A549 (cell line): Measurements from ENCODE around the gene AKAP5. TPM values are rescaled to one million over a fixed set of nuclear protein-coding genes. Genes with fewer than 3 reads are reported as not detected.

ENCODE experiments used
- ATAC-seq, 2 experiments: fragments of 200-7000 bp in 1 of 2; fragments of >200 bp in 1 of 2; cut with Nextera tagmentation in 1 of 2; cut with Tn5 transposase in 1 of 2; 3 replicates each; pipeline versions ENCODE4 v1.8.0 to v1.9.1; 2018 to 2020; ENCODE audit warnings: mild to moderate bottlenecking in 1 of 2, moderate library complexity in 1 of 2
- CTCF ChIA-PET: fragments of 300-600 bp; sonication (Branson Sonifier 250); formaldehyde crosslinking; extraction: SDS; loops from one replicate; lab custom pipeline; 2021; ENCODE audit warnings: antibody characterized with exemption, inconsistent platforms; lab: Yijun Ruan, JAX
- POLR2A ChIA-PET: fragments of 350-600 bp; formaldehyde crosslinking; extraction: SDS; loops from one replicate; lab custom pipeline; 2021; ENCODE audit warnings: antibody characterized with exemption, inconsistent platforms; lab: Yijun Ruan, JAX
- DNase-seq, 2 experiments: peaks; one replicate each; pipeline versions ENCODE4 v3.0.0 to v3.0.0-alpha.2; 2011 to 2016; ENCODE audit warnings: low read depth in 1 of 2, low spot score in 1 of 2
- FAIRE-seq: peaks from 2 replicates; lab custom pipeline; 2011; peaks lifted over from hg19 to GRCh38; lab: Jason Lieb, UNC
- H3K27ac ChIP-seq, 2 experiments: fragments of >200 bp; sonication (Bioruptor Twin); formaldehyde crosslinking; 3 replicates each; pipeline ENCODE4 v1.5.1; 2016 to 2017
- H3K4me1 ChIP-seq: fragments of >200 bp; sonication (Bioruptor Twin); formaldehyde crosslinking; 3 replicates; pipeline ENCODE4 v1.6.1; 2016
- H3K4me2 ChIP-seq: fragments of >200 bp; sonication (Bioruptor Twin); formaldehyde crosslinking; 3 replicates; pipeline ENCODE4 v1.6.1; 2016
- H3K4me3 ChIP-seq: fragments of >200 bp; sonication (Bioruptor Twin); formaldehyde crosslinking; 3 replicates; pipeline ENCODE4 v1.5.1; 2016
- H3K9me3 ChIP-seq: fragments of >200 bp; sonication (Bioruptor Twin); formaldehyde crosslinking; 3 replicates; pipeline ENCODE4 v1.6.1; 2016
- BHLHE40 ChIP-seq: IDR thresholded peaks from 2 replicates; pipeline ENCODE4 v1.6.1; 2012; ENCODE audit warnings: low read depth, low read length, inconsistent platforms
- CBX2 ChIP-seq: fragments of 200-600 bp; sonication (generic); IDR thresholded peaks from 2 replicates; pipeline ENCODE4 v1.6.1; 2016; ENCODE audit warnings: low read depth, mild to moderate bottlenecking, borderline replicate concordance
- CTCF ChIP-seq: fragments of >200 bp; sonication (Bioruptor Twin); formaldehyde crosslinking; IDR thresholded peaks from 3 replicates; pipeline ENCODE4 v1.5.1; 2016
- E2F6 ChIP-seq: IDR thresholded peaks from 2 replicates; pipeline ENCODE4 v1.6.1; 2012; ENCODE audit warnings: low read depth, borderline replicate concordance
- ELK1 ChIP-seq: fragments of 150-350 bp; IDR thresholded peaks from 2 replicates; pipeline ENCODE4 v1.6.1; 2014; ENCODE audit warnings: low read depth, mild to moderate bottlenecking, low read length
- FOSB ChIP-seq: fragments of 250-450 bp; sonication (Bioruptor Pico); IDR thresholded peaks from 2 replicates; pipeline ENCODE4 v1.5.0; 2020; ENCODE audit warnings: mild to moderate bottlenecking, moderate library complexity
- FOXS1 ChIP-seq: fragments of 250-450 bp; sonication (Bioruptor Pico); IDR thresholded peaks from 2 replicates; pipeline ENCODE4 v1.5.0; 2020; ENCODE audit warnings: mild to moderate bottlenecking, moderate library complexity
- GATA3 ChIP-seq: IDR thresholded peaks from 2 replicates; pipeline ENCODE4 v1.6.1; 2012; ENCODE audit warnings: borderline replicate concordance
- KDM5A ChIP-seq: fragments of 200-600 bp; sonication (generic); IDR thresholded peaks from 2 replicates; pipeline ENCODE4 v1.6.1; 2016; ENCODE audit warnings: antibody characterized with exemption, mild to moderate bottlenecking
- MAX ChIP-seq: IDR thresholded peaks from 2 replicates; pipeline ENCODE4 v1.6.1; 2012
- NPAS2 ChIP-seq: fragments of 250-450 bp; sonication (Bioruptor Pico); IDR thresholded peaks from 2 replicates; pipeline ENCODE4 v1.8.0; 2022; ENCODE audit warnings: mild to moderate bottlenecking, moderate library complexity, borderline replicate concordance
- RAD21 ChIP-seq, 2 experiments: fragments of >200 bp in 1 of 2; sonication (Bioruptor Twin) in 1 of 2; formaldehyde crosslinking in 1 of 2; IDR thresholded peaks in 1 of 2; conservative IDR thresholded peaks in 1 of 2; 2 replicates in 1 of 2; 3 replicates in 1 of 2; pipeline ENCODE4 v1.6.1; 2012 to 2018; ENCODE audit warnings: inconsistent platforms in 1 of 2
- RARB ChIP-seq: fragments of 250-450 bp; sonication (Bioruptor Pico); IDR thresholded peaks from 2 replicates; pipeline ENCODE4 v1.8.0; 2021; ENCODE audit warnings: mild to moderate bottlenecking, moderate library complexity
- REST ChIP-seq: fragments of 200-600 bp; sonication (generic); IDR thresholded peaks from 2 replicates; pipeline ENCODE4 v1.6.1; 2016; ENCODE audit warnings: antibody characterized with exemption, mild to moderate bottlenecking, moderate library complexity
- RFX5 ChIP-seq: fragments of 450-650 bp; IDR thresholded peaks from 2 replicates; pipeline ENCODE4 v1.7.1; 2014; ENCODE audit warnings: antibody characterized with exemption, mild to moderate bottlenecking, moderate library complexity
- ZC3H11A ChIP-seq: fragments of 450-650 bp; IDR thresholded peaks from 2 replicates; pipeline ENCODE4 v1.6.1; 2014; ENCODE audit warnings: antibody characterized with exemption, mild to moderate bottlenecking
- ZFP36 ChIP-seq: fragments of 450-650 bp; IDR thresholded peaks from 2 replicates; pipeline ENCODE4 v1.6.1; 2014; ENCODE audit warnings: borderline replicate concordance; ENCODE audit not compliant: partially characterized antibody
- ZSCAN20 ChIP-seq: fragments of 250-450 bp; sonication (Bioruptor Pico); IDR thresholded peaks from 2 replicates; pipeline ENCODE4 v1.8.0; 2022; ENCODE audit warnings: mild to moderate bottlenecking, moderate library complexity
- WGBS: methylation state at CpG from one replicate; pipeline ENCODE4 v1.1.6; 2017; ENCODE audit errors: missing lambda C conversion rate; 5-methylcytosine and 5-hydroxymethylcytosine counted together
- polyA plus RNA-seq, 4 experiments: library from polyadenylated mRNA; depleted of rRNA in 3 of 4; stranded (reverse); fragments of >200 nt; fragmentation: RNase III in 1 of 4; extraction: RNeasy Plus Mini Kit Qiagen cat#74134 plus additional on column Dnase treatment in 1 of 4; gene quantifications; 2 replicates in 3 of 4; 3 replicates in 1 of 4; pipeline ENCODE4 v1.2.3, GENCODE V29; 2011 to 2017

The AKAP5 gene
- polyA plus RNA-seq, 2 of the 4 experiments (the other 2 are of a cell fraction), result 0.84 to 1.9 TPM

GRCh38 chr14:64496764-64497163 lies 31.5 kb downstream of the AKAP5 start:
- POLR2A ChIA-PET, result interaction anchor here (0.7 kb wide), 1 partner anchor 111 kb away, joined by 4 read pairs; no protein-coding TSS in a partner anchor
- H3K4me2 ChIP-seq, result no peak overlapping the region
- CTCF ChIA-PET, result interaction anchor here (1.1 to 4.1 kb wide), 7 partner anchors 9 to 153 kb away, joined by 3 to 11 read pairs (median 4); no protein-coding TSS in a partner anchor
- DNase-seq (no peak), ATAC-seq (no peak), FAIRE-seq (no peak)
- H3K4me1 ChIP-seq, result peaks cover 23% of the 10 kb centered on the region
- no peak overlapping the region for H3K4me3 ChIP-seq
- no peaks in the 10 kb centered on the region for H3K9me3 ChIP-seq
- no peak overlapping the region for H3K27ac ChIP-seq
- TF ChIP-seq RARB (CRISPR knock-in tag), result no peak
- TF ChIP-seq E2F6, result no peak
- no peak for TF ChIP-seq RFX5
- TF ChIP-seq ELK1, result no peak
- TF ChIP-seq, all 56 proteins: peak for 0

GRCh38 chr14:64500088-64500487 lies 34.8 kb downstream of the AKAP5 start:
- FAIRE-seq (no peak), DNase-seq (no peak)
- H3K4me2 ChIP-seq, result peak overlapping the region; percentile 87
- WGBS, result 100% methylated on average over 1 of the region's 1 CpG
- no peak overlapping the region for H3K4me3 ChIP-seq
- POLR2A ChIA-PET, result no interaction called here
- H3K27ac ChIP-seq, result no peak overlapping the region; a peak in 1 of 6 replicates
- H3K4me1 ChIP-seq, result peaks cover 30% of the 10 kb centered on the region
- no peaks in the 10 kb centered on the region for H3K9me3 ChIP-seq
- TF ChIP-seq RARB (CRISPR knock-in tag) (no peak), ZC3H11A (no peak), KDM5A (no peak), FOXS1 (CRISPR knock-in tag) (no peak), MAX (no peak), ZFP36 (no peak), GATA3 (no peak), RAD21 (conservative IDR thresholded peaks at IDR 0.05 in 1 of 2, IDR thresholded peaks at IDR 0.05 in 1 of 2) (no peak), BHLHE40 (no peak), ZSCAN20 (CRISPR knock-in tag) (no peak), CBX2 (no peak), REST (no peak), FOSB (CRISPR knock-in tag) (no peak), CTCF (no peak), NPAS2 (no peak)
- TF ChIP-seq, all 56 proteins: peak for 0
- no peak for ATAC-seq
- CTCF ChIA-PET, result interaction anchor here (0.6 kb wide), 1 partner anchor 36 kb away, joined by 3 read pairs; no protein-coding TSS in a partner anchor
